Testis (tissue), 3 donors: ENCODE results near the gene ANKRD33. TPM values are rescaled to one million over a fixed set of nuclear protein-coding genes. Genes with fewer than 3 reads are reported as not detected.

Source experiments
- DNase-seq: peaks from one replicate; pipeline ENCODE4 v3.0.0-alpha.2; 2019
- H3K27ac ChIP-seq, 2 donors: fragments of 200-600 bp; sonication (generic); one replicate each; pipeline ENCODE4 v1.5.1; 2019
- H3K27me3 ChIP-seq: fragments of 200-600 bp; sonication (generic); one replicate; pipeline ENCODE4 v1.5.1; 2019
- H3K36me3 ChIP-seq: fragments of 200-600 bp; sonication (generic); one replicate; pipeline ENCODE4 v1.5.1; 2017; ENCODE audit warnings: low read depth; ENCODE audit errors: missing control alignments
- H3K4me1 ChIP-seq: fragments of 200-600 bp; sonication (generic); one replicate; pipeline ENCODE4 v1.5.1; 2019
- H3K4me3 ChIP-seq, 2 donors: fragments of 200-600 bp; sonication (generic); one replicate each; pipeline ENCODE4 v1.5.1; 2017 to 2019
- H3K9me3 ChIP-seq: fragments of 200-600 bp; sonication (generic); one replicate; pipeline ENCODE4 v1.5.1; 2017
- POLR2A ChIP-seq: fragments of 450-650 bp; IDR thresholded peaks from one replicate; pipeline ENCODE4 v1.6.1; 2017; ENCODE audit warnings: antibody characterized with exemption, mild to moderate bottlenecking, moderate library complexity
- WGBS, 2 donors: methylation state at CpG; one replicate each; pipeline ENCODE4 v1.1.5; 2018; 5-methylcytosine and 5-hydroxymethylcytosine counted together
- intact Hi-C: fragments of 100-400 bp; cut with DNase I; formaldehyde crosslinking; loops from one replicate; pipeline ENCODE4 v1.15.1; 2023; ENCODE audit warnings: low total_unique reads
- polyA plus RNA-seq: library from polyadenylated mRNA; stranded (reverse); fragments of 350-450 nt; fragmentation: Illumina TruSeq; extraction: RNeasy Lipid Tissue Mini Kit (QIAGEN cat#74804); gene quantifications from one replicate; pipeline ENCODE4 v1.2.3, GENCODE V29; 2014; ENCODE audit warnings: low read depth, low replicate concordance; ENCODE audit not compliant: insufficient read depth
- total RNA-seq, 2 donors: library from RNA; depleted of rRNA; stranded (reverse); fragments of >200 nt; gene quantifications; one replicate each; pipeline ENCODE4 v1.2.3, GENCODE V29; 2016
- TF ChIP-seq, protein P1 (sequence below), 3 experiments: fragments of 450-650 bp in 2 of 3; fragments of 200-600 bp in 1 of 3; sonication (generic) in 1 of 3; IDR thresholded peaks; one replicate each; pipeline ENCODE4 v1.5.1; 2016 to 2019; ENCODE audit warnings: antibody characterized with exemption in 3 of 3, mild to moderate bottlenecking in 2 of 3, moderate library complexity in 1 of 3

Gene ANKRD33
- total and polyA plus RNA-seq, 3 donors from 2014 or later: 0.25 to 0.68 TPM; not detected in 1

DNA sequence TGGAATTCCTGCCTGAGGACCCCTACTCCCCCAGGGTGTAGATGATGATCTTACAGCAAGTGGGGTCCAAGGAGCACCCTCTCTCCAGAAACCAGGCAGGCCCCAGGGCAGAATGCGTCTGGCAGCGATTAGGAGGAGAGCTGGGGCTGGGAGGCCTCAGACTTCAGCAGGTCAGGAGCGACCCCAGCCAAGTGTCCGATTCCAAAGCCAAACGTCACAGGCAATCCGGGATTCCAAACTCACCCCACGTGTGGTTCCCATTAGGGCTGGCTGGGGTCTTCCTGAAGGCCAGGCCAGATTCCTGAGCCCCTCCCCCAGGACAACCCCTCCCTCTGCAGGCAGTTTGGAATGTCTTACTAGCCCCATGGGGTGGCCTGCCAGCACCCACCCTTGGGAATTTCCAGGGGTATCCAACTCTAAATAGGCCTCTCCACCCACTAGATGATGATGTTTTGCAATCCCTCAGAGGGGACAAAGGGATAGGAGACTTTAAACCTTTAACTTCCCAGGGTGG, 22.1 kb upstream of the ANKRD33 start:
- no peaks in the 10 kb centered on the region for H3K36me3 ChIP-seq
- H3K4me3 ChIP-seq: no peak overlapping the region
- no peak overlapping the region for H3K27ac ChIP-seq
- intact Hi-C loops: no loop called here
- TF ChIP-seq POLR2A: no peak
- TF ChIP-seq, protein P1, sequence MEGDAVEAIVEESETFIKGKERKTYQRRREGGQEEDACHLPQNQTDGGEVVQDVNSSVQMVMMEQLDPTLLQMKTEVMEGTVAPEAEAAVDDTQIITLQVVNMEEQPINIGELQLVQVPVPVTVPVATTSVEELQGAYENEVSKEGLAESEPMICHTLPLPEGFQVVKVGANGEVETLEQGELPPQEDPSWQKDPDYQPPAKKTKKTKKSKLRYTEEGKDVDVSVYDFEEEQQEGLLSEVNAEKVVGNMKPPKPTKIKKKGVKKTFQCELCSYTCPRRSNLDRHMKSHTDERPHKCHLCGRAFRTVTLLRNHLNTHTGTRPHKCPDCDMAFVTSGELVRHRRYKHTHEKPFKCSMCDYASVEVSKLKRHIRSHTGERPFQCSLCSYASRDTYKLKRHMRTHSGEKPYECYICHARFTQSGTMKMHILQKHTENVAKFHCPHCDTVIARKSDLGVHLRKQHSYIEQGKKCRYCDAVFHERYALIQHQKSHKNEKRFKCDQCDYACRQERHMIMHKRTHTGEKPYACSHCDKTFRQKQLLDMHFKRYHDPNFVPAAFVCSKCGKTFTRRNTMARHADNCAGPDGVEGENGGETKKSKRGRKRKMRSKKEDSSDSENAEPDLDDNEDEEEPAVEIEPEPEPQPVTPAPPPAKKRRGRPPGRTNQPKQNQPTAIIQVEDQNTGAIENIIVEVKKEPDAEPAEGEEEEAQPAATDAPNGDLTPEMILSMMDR (IDR thresholded peaks at IDR 0.05): no peak
- WGBS, 2 donors: 85 to 88% methylated on average over 6 to 7 of the region's 7 CpGs
- no peaks in the 10 kb centered on the region for H3K9me3 ChIP-seq
- DNase-seq: no peak
- H3K4me1 ChIP-seq: peaks cover 5% of the 10 kb centered on the region
- no peaks in the 10 kb centered on the region for H3K27me3 ChIP-seq

DNA sequence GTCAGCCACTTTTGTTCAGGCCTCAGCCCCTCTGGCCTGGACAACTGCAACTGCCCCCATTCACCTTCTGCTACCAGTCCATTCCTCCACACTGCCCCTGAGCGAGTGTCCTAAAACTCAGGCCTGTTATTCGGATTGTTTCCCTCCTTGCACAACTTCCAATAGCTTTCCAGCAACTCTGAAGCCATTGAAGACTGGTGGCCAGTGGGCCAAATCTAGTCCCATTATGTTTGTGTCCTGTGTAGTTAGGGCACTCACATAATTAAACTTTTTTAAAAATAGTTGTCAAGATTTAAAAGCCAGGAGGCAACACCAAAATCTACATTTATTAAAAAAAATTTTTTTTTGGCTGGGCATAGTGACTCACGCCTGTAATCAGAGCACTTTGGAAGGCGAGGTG, 21.6 kb upstream of the ANKRD33 start:
- Histone ChIP-seq H3K4me3 (no peak overlapping the region), H3K36me3 (no peaks in the 10 kb centered on the region), H3K4me1 (peaks cover 5% of the 10 kb centered on the region), H3K27ac (no peak overlapping the region), H3K9me3 (no peaks in the 10 kb centered on the region), H3K27me3 (no peaks in the 10 kb centered on the region)
- TF ChIP-seq, protein P1 (IDR thresholded peaks at IDR 0.05): no peak
- TF ChIP-seq POLR2A: no peak
- WGBS, 2 donors: 91 to 93% methylated on average over 4 of the region's 4 CpGs
- DNase-seq: no peak
- intact Hi-C loops: no loop called here

DNA sequence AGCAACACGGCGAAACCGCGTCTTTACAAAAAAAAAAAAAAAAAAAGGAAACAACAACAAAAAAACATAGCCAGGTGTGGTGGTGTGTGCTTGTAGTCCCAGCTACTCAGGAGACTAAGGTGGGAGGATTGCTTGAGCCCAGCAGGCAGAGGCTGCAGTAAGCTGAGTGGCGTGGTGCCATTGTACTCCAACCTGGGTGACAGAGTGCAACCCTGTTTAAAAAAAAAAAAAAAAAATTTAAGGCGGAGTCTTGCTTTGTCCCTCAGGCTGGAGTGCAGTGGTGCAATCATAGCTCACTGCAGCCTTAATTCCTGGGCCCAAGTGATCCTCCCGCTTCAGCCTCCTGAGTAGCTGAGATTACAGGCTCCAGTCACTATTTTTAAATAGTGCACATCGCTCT, 21.1 kb upstream of the ANKRD33 start:
- Histone ChIP-seq H3K4me1 (peaks cover 5% of the 10 kb centered on the region), H3K9me3 (no peaks in the 10 kb centered on the region), H3K27ac (no peak overlapping the region), H3K4me3 (no peak overlapping the region), H3K36me3 (no peaks in the 10 kb centered on the region), H3K27me3 (no peaks in the 10 kb centered on the region)
- DNase-seq: no peak
- 95 to 96% methylated on average over 8 of the region's 8 CpGs for WGBS, 2 donors
- TF ChIP-seq POLR2A: no peak
- TF ChIP-seq, protein P1 (IDR thresholded peaks at IDR 0.05): no peak
- intact Hi-C loops: no loop called here

DNA sequence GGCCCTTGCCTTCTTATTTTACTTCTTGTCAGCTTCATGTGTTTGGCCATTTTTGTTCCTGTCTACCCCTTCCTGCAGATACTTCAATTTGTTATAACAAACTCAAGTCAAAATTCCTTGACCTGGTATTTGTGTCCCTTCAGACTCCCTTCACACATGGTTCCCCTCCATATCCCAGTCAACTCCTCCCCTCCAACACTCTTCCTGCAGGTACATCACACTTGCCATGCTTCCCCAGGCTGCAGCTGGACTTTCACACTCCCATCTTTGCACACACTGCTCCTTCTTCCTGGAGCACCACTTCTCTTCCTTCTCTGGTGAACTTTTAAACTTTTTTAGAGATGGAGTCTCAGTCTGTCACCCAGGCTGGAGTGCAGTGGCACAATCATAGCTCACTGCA, 20.5 kb upstream of the ANKRD33 start:
- Histone ChIP-seq H3K27me3 (no peaks in the 10 kb centered on the region), H3K36me3 (no peaks in the 10 kb centered on the region), H3K9me3 (no peaks in the 10 kb centered on the region), H3K27ac (no peak overlapping the region), H3K4me1 (peaks cover 5% of the 10 kb centered on the region), H3K4me3 (no peak overlapping the region)
- no peak for DNase-seq
- no peak for TF ChIP-seq POLR2A
- TF ChIP-seq, protein P1 (IDR thresholded peaks at IDR 0.05): no peak
- intact Hi-C loops: no loop called here

DNA sequence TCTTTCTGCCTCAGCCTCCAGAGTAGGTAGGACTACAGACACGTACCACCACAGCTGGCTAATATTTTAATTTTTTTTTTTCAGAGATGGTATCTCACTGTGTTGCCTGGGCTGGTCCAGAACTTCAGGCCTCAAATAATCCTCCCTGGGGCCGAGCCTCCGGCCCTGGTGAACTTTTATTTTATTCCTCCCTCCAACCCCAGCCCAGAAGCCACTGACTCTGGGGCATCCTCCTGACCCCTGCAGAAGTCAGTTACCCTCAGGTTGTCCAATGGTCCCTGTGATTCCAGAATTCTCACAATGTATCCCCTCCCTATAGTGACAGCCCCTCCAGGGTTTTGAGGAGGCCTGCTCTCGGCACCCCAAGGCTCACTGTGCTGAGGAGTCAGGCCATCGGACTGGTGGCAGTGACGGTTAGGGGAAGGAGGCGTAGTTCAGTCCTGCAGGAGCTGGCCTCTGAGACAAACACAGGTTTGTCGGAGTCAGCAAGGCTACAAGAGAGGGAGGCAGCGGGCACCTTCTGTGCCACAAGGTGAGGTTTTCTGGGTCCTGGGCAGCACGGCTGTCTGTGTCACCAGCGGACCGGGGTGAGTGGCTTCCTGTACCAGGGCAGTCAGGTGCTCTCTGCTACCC, 20.0 kb upstream of the ANKRD33 start:
- DNase-seq: no peak
- Histone ChIP-seq H3K27ac (no peak overlapping the region), H3K9me3 (no peaks in the 10 kb centered on the region), H3K4me1 (peaks cover 5% of the 10 kb centered on the region), H3K27me3 (no peaks in the 10 kb centered on the region), H3K36me3 (no peaks in the 10 kb centered on the region), H3K4me3 (no peak overlapping the region)
- 95 to 97% methylated on average over 9 to 12 of the region's 12 CpGs for WGBS, 2 donors
- intact Hi-C loops: no loop called here
- no peak for TF ChIP-seq POLR2A
- TF ChIP-seq, protein P1 (IDR thresholded peaks at IDR 0.05): no peak
